T-helper 1 cell treated with Interleukin-12 subunit alpha and Interleukin-12 subunit beta and Interleukin-4 antibody, amounts not matched to agents 30 μg/mL and 1 μg/mL, for 36 hours (primary cell): Measurements from ENCODE around the gene FMN1.

Source experiments
- H3K27ac Mint-ChIP-seq: one replicate; pipeline ENCODE4 v1.8.0; 2021; ENCODE audit warnings: mild to moderate bottlenecking, mixed read lengths
- H3K27me3 Mint-ChIP-seq: one replicate; pipeline ENCODE4 v1.8.0; 2021; ENCODE audit warnings: low read depth, mixed read lengths
- H3K36me3 Mint-ChIP-seq: one replicate; pipeline ENCODE4 v1.8.0; 2021; ENCODE audit warnings: low read depth, mixed read lengths
- H3K4me1 Mint-ChIP-seq: one replicate; pipeline ENCODE4 v1.8.0; 2021; ENCODE audit warnings: low read depth, mixed read lengths
- H3K4me3 Mint-ChIP-seq: one replicate; pipeline ENCODE4 v1.8.0; 2021; ENCODE audit warnings: mild to moderate bottlenecking, moderate library complexity, mixed read lengths
- H3K9me3 Mint-ChIP-seq: one replicate; pipeline ENCODE4 v1.8.0; 2021; ENCODE audit warnings: mixed read lengths

Gene FMN1

GRCh38 chr15:33155691-33156420 lies 38.7 kb downstream of the FMN1 start:
- no peak overlapping the region for H3K4me3 Mint-ChIP-seq
- H3K9me3 Mint-ChIP-seq: no peaks in the 10 kb centered on the region
- H3K27me3 Mint-ChIP-seq: peaks cover 19% of the 10 kb centered on the region
- no peaks in the 10 kb centered on the region for H3K36me3 Mint-ChIP-seq
- peaks cover 5% of the 10 kb centered on the region for H3K4me1 Mint-ChIP-seq
- no peak overlapping the region for H3K27ac Mint-ChIP-seq

GRCh38 chr15:33154351-33155166 lies 40.0 kb downstream of the FMN1 start:
- no peak overlapping the region for H3K4me3 Mint-ChIP-seq
- no peak overlapping the region for H3K27ac Mint-ChIP-seq
- no peaks in the 10 kb centered on the region for H3K36me3 Mint-ChIP-seq
- H3K4me1 Mint-ChIP-seq: no peaks in the 10 kb centered on the region
- no peaks in the 10 kb centered on the region for H3K9me3 Mint-ChIP-seq
- peaks cover 15% of the 10 kb centered on the region for H3K27me3 Mint-ChIP-seq

- peaks cover 8% of the 10 kb centered on the region for H3K27me3 Mint-ChIP-seq
These were observed 41.0 kb downstream of the FMN1 start for GRCh38 chr15:33153548-33153947.

GRCh38 chr15:33152502-33153109 lies 41.9 kb downstream of the FMN1 start:
- Mint-ChIP-seq H3K4me3 (no peak overlapping the region), H3K36me3 (no peaks in the 10 kb centered on the region), H3K4me1 (peaks cover 7% of the 10 kb centered on the region), H3K27ac (no peak overlapping the region), H3K27me3 (peaks cover 5% of the 10 kb centered on the region), H3K9me3 (no peaks in the 10 kb centered on the region)

More at GRCh38 chr15:33153548-33153947, 41.0 kb downstream of the FMN1 start:
- Mint-ChIP-seq H3K9me3 (no peaks in the 10 kb centered on the region), H3K27ac (no peak overlapping the region), H3K4me3 (no peak overlapping the region), H3K4me1 (peaks cover 2% of the 10 kb centered on the region), H3K36me3 (no peaks in the 10 kb centered on the region)

- Mint-ChIP-seq H3K4me3 (no peak overlapping the region), H3K27ac (no peak overlapping the region), H3K36me3 (no peaks in the 10 kb centered on the region), H3K4me1 (peaks cover 9% of the 10 kb centered on the region), H3K27me3 (peaks cover 4% of the 10 kb centered on the region), H3K9me3 (no peaks in the 10 kb centered on the region)
These were observed 43.5 kb downstream of the FMN1 start for GRCh38 chr15:33150971-33151370.

- no peaks in the 10 kb centered on the region for H3K27me3 Mint-ChIP-seq
- peaks cover 9% of the 10 kb centered on the region for H3K4me1 Mint-ChIP-seq
- no peaks in the 10 kb centered on the region for H3K9me3 Mint-ChIP-seq
- no peaks in the 10 kb centered on the region for H3K36me3 Mint-ChIP-seq
- no peak overlapping the region for H3K4me3 Mint-ChIP-seq
- no peak overlapping the region for H3K27ac Mint-ChIP-seq
These were observed 44.0 kb downstream of the FMN1 start for GRCh38 chr15:33150431-33150941.

- Mint-ChIP-seq H3K4me3 (no peak overlapping the region), H3K4me1 (peaks cover 9% of the 10 kb centered on the region), H3K27me3 (no peaks in the 10 kb centered on the region), H3K9me3 (no peaks in the 10 kb centered on the region), H3K36me3 (no peaks in the 10 kb centered on the region), H3K27ac (no peak overlapping the region)
These were observed 44.6 kb downstream of the FMN1 start for GRCh38 chr15:33149919-33150318.

- H3K27me3 Mint-ChIP-seq: no peaks in the 10 kb centered on the region
- no peaks in the 10 kb centered on the region for H3K36me3 Mint-ChIP-seq
- peaks cover 9% of the 10 kb centered on the region for H3K4me1 Mint-ChIP-seq
- H3K27ac Mint-ChIP-seq: no peak overlapping the region
- peak overlapping the region; percentile 14 for H3K4me3 Mint-ChIP-seq
- no peaks in the 10 kb centered on the region for H3K9me3 Mint-ChIP-seq
These were observed 46.3 kb downstream of the FMN1 start for GRCh38 chr15:33148129-33148751.

GRCh38 chr15:33146051-33146450 lies 48.5 kb downstream of the FMN1 start:
- H3K4me1 Mint-ChIP-seq: peaks cover 9% of the 10 kb centered on the region
- no peaks in the 10 kb centered on the region for H3K27me3 Mint-ChIP-seq
- H3K36me3 Mint-ChIP-seq: no peaks in the 10 kb centered on the region
- no peak overlapping the region for H3K4me3 Mint-ChIP-seq
- no peaks in the 10 kb centered on the region for H3K9me3 Mint-ChIP-seq
- H3K27ac Mint-ChIP-seq: no peak overlapping the region

- Mint-ChIP-seq H3K4me1 (peaks cover 9% of the 10 kb centered on the region), H3K27me3 (no peaks in the 10 kb centered on the region), H3K9me3 (no peaks in the 10 kb centered on the region), H3K4me3 (no peak overlapping the region), H3K36me3 (no peaks in the 10 kb centered on the region), H3K27ac (no peak overlapping the region)
These were observed 49.1 kb downstream of the FMN1 start for GRCh38 chr15:33145447-33145846.

- H3K36me3 Mint-ChIP-seq: no peaks in the 10 kb centered on the region
These were observed 51.8 kb downstream of the FMN1 start for GRCh38 chr15:33142708-33143107.

GRCh38 chr15:33138000-33138399 lies 56.5 kb downstream of the FMN1 start:
- Mint-ChIP-seq H3K27me3 (peaks cover 10% of the 10 kb centered on the region), H3K36me3 (no peaks in the 10 kb centered on the region), H3K4me3 (no peak overlapping the region), H3K9me3 (no peaks in the 10 kb centered on the region), H3K27ac (no peak overlapping the region), H3K4me1 (no peaks in the 10 kb centered on the region)

More at GRCh38 chr15:33142708-33143107, 51.8 kb downstream of the FMN1 start:
- Mint-ChIP-seq H3K4me3 (no peak overlapping the region), H3K27me3 (peaks cover 6% of the 10 kb centered on the region), H3K27ac (no peak overlapping the region), H3K9me3 (no peaks in the 10 kb centered on the region), H3K4me1 (peaks cover 1% of the 10 kb centered on the region)

GRCh38 chr15:33137101-33137500 lies 57.4 kb downstream of the FMN1 start:
- Mint-ChIP-seq H3K4me3 (no peak overlapping the region), H3K36me3 (no peaks in the 10 kb centered on the region), H3K9me3 (no peaks in the 10 kb centered on the region), H3K27me3 (peaks cover 10% of the 10 kb centered on the region), H3K27ac (no peak overlapping the region), H3K4me1 (no peaks in the 10 kb centered on the region)

- Mint-ChIP-seq H3K36me3 (no peaks in the 10 kb centered on the region), H3K4me3 (no peak overlapping the region), H3K27me3 (peaks cover 10% of the 10 kb centered on the region), H3K9me3 (no peaks in the 10 kb centered on the region), H3K27ac (no peak overlapping the region), H3K4me1 (no peaks in the 10 kb centered on the region)
These were observed 58.2 kb downstream of the FMN1 start for GRCh38 chr15:33136353-33136752.
